ENCODE measurements around the gene VIPR2. TPM values are rescaled to one million over a fixed set of nuclear protein-coding genes. Genes with fewer than 3 reads are reported as not detected.

The VIPR2 gene
- total RNA-seq, 2 donors from 2014 or later, result 10.9 to 18.2 TPM

DNA sequence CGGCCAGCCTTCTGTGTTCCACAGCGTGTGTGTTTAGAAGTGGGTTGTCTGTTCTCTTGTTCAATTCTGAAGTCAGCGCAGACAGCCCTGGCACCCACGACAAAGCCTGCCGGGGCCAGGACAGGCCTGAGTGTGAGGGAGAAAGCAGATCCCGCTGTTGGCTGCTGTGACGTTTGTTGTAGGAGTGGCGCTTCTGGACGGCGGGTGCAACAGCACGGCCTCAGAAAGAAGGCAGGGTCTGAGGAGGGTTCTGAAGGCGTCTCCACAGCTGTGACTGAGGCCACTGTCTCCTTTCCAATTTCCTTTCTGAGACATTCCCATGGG is 76.2 kb downstream of the VIPR2 start:
- Histone ChIP-seq H3K36me3 (replicated peaks in 1 of 2; ENCODE audit: insufficient read depth in 1 of 2, low read depth in 2 of 2) (no peaks in the 10 kb centered on the region), H3K4me3 (no peak overlapping the region), H3K27me3 (no peaks in the 10 kb centered on the region), H3K27ac (no peak overlapping the region), H3K9me3 (no peaks in the 10 kb centered on the region), H3K4me1 (peaks cover 5% of the 10 kb centered on the region)
- intact Hi-C loops (cut with DNase I), result no loop called here
- WGBS, 2 donors, result 82 to 83% methylated on average over 12 of the region's 12 CpGs
- ATAC-seq, result peak; percentile 61
- DNase-seq, result peak in 3 of 4 donors; percentile 28 to 42 (median 41)
- TF ChIP-seq, protein P1, sequence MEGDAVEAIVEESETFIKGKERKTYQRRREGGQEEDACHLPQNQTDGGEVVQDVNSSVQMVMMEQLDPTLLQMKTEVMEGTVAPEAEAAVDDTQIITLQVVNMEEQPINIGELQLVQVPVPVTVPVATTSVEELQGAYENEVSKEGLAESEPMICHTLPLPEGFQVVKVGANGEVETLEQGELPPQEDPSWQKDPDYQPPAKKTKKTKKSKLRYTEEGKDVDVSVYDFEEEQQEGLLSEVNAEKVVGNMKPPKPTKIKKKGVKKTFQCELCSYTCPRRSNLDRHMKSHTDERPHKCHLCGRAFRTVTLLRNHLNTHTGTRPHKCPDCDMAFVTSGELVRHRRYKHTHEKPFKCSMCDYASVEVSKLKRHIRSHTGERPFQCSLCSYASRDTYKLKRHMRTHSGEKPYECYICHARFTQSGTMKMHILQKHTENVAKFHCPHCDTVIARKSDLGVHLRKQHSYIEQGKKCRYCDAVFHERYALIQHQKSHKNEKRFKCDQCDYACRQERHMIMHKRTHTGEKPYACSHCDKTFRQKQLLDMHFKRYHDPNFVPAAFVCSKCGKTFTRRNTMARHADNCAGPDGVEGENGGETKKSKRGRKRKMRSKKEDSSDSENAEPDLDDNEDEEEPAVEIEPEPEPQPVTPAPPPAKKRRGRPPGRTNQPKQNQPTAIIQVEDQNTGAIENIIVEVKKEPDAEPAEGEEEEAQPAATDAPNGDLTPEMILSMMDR (IDR thresholded peaks at IDR 0.05), result no peak
- no peak for TF ChIP-seq POLR2A (IDR thresholded peaks at IDR 0.05)

DNA sequence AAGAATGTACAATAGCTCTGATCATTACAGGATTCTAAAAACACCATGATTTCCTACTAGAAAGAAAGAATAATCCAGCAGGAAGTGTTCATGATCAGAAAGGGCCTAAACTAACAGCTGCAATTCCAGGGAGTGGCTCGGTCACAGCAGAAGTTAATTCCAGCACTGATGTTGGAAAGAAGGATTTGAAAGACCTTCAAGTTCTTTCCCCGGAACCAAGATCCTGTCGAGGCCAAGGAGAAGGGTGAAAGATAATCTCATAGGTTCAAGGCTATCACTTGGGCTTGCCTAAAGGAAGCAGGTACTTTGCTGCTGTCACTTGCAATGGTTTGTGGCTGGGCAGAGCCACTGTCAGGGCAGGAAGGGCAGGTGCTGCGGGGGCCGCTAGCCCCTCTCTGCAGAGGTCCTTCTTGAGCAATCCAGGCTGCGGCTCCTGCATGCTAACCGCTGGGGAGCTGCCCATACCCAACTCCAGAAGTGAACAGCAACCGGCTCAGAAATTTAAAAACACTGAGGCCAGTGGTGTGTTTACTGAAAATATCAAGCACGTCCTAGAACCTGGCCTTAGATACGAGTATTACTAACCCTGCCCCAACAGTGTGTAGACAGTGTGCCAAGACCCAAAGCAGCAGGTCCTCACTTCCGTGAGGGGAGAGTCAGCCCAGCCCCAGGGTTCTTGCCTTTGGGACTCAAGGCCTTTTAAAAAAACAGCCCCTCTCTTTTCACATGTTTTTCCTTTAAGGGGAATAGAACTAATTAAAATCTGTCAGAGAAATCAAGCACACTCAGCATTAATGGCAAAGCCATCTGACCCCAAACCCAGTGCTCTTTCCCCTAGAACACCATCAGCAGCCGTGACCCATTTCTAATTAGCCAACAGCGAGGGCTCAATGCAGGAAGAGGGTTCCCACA is 76.8 kb downstream of the VIPR2 start:
- DNase-seq, result no peak
- no peak for ATAC-seq
- 68 to 69% methylated on average over 10 to 13 of the region's 13 CpGs for WGBS, 2 donors
- Histone ChIP-seq H3K4me1 (peaks cover 5% of the 10 kb centered on the region), H3K4me3 (no peak overlapping the region), H3K27ac (peak overlapping the region in 1 of 4 donors; percentile 21), H3K9me3 (no peaks in the 10 kb centered on the region), H3K36me3 (replicated peaks in 1 of 2; ENCODE audit: insufficient read depth in 1 of 2, low read depth in 2 of 2) (no peaks in the 10 kb centered on the region), H3K27me3 (no peaks in the 10 kb centered on the region)
- intact Hi-C loops (cut with DNase I), result no loop called here
- TF ChIP-seq, protein P1 (IDR thresholded peaks at IDR 0.05), result no peak
- no peak for TF ChIP-seq POLR2A (IDR thresholded peaks at IDR 0.05)

DNA sequence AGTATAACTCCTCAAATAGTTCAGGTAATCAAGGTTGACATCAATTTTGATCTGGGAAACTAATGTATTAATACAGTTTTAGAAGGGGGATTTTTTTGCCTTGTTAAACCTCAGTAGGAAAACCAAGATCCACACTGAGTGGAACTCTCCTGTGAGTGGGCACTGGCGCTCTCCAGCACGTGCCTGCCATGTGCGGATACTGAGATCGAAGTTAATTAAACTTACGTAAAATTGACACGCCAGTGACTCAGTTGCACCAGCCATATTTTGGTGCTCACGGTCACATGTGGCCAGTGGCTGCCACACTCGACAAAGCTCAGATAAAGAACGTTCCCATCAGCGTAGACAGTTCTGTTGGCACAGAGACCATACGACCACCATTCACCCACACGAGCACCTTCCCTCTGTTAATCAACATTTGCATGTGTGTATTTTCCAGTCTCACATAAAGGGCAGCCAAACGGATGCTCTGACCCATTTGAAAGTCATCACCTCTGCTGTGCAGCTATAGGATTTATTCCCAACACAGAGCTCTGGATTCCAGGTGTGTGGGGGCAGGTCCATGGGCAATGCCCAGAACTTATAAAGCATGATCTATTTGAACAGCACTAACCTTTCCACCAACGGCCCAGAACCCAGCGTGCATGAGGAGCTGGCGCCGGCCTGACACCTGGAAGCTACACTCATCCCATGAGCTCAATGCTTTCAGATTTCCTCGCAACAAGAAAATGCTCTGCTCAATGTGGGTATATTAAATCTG is 77.7 kb downstream of the VIPR2 start:
- Histone ChIP-seq H3K9me3 (no peaks in the 10 kb centered on the region), H3K27ac (no peak overlapping the region), H3K4me3 (no peak overlapping the region), H3K4me1 (peaks cover 5% of the 10 kb centered on the region), H3K36me3 (replicated peaks in 1 of 2; ENCODE audit: insufficient read depth in 1 of 2, low read depth in 2 of 2) (no peaks in the 10 kb centered on the region), H3K27me3 (no peaks in the 10 kb centered on the region)
- TF ChIP-seq POLR2A (IDR thresholded peaks at IDR 0.05), result no peak
- TF ChIP-seq, protein P1 (IDR thresholded peaks at IDR 0.05), result no peak
- DNase-seq, result no peak
- WGBS, 2 donors, result 87 to 88% methylated on average over 18 of the region's 18 CpGs
- intact Hi-C loops (cut with DNase I), result no loop called here
- no peak for ATAC-seq

DNA sequence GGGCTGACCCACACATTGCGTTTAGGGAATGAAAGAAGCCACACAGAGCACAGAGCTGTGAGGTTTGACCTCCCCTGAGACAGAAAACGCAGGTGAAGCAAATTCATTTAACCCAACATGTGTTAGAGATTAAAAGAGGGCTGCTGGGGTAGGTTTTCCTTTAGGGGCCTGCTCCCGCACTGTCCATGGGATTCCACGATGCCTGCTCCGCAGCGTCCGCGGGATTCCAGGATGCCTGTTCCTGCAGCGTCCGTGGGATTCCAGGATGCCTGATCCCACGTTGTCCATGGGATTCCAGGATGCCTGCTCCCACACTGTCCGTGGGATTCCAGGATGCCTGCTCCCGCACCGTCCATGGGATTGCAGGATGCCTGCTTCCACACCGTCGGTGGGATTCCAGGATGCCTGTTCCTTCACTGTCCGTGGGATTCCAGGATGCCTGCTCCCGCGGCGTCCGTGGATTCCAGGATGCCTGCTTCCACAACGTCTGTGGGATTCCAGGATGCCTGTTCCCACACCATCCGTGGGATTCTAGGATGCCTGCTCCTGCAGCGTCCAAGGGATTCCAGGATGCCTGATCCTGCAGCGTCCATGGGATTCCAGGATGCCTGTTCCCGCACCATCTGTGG is 78.7 kb downstream of the VIPR2 start:
- H3K27me3 ChIP-seq, result no peaks in the 10 kb centered on the region
- 88 to 90% methylated on average over 5 to 26 of the region's 26 CpGs for WGBS, 2 donors
- H3K36me3 ChIP-seq (replicated peaks in 1 of 2; ENCODE audit: insufficient read depth in 1 of 2, low read depth in 2 of 2), result no peaks in the 10 kb centered on the region
- no peak overlapping the region for H3K4me3 ChIP-seq
- DNase-seq, result no peak
- no peaks in the 10 kb centered on the region for H3K9me3 ChIP-seq
- intact Hi-C loops (cut with DNase I), result no loop called here
- peaks cover 5% of the 10 kb centered on the region for H3K4me1 ChIP-seq
- no peak for ATAC-seq
- H3K27ac ChIP-seq, result no peak overlapping the region
- TF ChIP-seq, protein P1 (IDR thresholded peaks at IDR 0.05), result no peak
- no peak for TF ChIP-seq POLR2A (IDR thresholded peaks at IDR 0.05)
